Measurements from ENCODE around the gene EMILIN2.
"Not testable (repeated sequence)": the region's sequence is repeated elsewhere in the genome, so short reads cannot be mapped to it uniquely, and the experiment has no call there.

EMILIN2 gene

DNA sequence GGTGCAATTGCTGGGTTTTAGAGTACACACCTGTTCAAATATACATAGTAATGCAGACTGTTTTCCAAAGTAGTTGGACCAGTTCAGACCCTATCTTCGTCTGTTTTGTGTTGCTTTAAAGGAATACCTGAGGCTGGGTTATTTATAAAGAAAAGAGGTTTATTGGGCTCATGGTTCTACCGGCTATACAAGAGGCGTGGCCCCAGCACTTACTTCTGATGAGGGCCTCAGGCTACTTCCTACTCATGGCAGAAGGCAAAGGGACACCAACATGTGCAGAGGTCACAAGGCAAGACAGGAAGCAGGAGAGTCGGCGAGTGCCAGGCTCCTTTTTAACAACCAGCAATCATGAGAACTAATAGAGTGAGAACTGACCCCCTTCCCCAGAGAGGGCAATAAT is 21.9 kb upstream of the EMILIN2 start:
- Histone ChIP-seq H2AFZ (ENCODE audit: low read depth, low read length) (no peak overlapping the region), H3K4me1 (ENCODE audit: insufficient read depth, low read length) (peaks cover 4% of the 10 kb centered on the region), H3K4me3 (ENCODE audit: low read length) (no peak overlapping the region), H3K36me3 (ENCODE audit: insufficient read depth, low read length) (no peaks in the 10 kb centered on the region), H3K27me3 (ENCODE audit: insufficient read depth, low read length) (no peaks in the 10 kb centered on the region), H3K9me3 (ENCODE audit: low read length) (no peaks in the 10 kb centered on the region)

DNA sequence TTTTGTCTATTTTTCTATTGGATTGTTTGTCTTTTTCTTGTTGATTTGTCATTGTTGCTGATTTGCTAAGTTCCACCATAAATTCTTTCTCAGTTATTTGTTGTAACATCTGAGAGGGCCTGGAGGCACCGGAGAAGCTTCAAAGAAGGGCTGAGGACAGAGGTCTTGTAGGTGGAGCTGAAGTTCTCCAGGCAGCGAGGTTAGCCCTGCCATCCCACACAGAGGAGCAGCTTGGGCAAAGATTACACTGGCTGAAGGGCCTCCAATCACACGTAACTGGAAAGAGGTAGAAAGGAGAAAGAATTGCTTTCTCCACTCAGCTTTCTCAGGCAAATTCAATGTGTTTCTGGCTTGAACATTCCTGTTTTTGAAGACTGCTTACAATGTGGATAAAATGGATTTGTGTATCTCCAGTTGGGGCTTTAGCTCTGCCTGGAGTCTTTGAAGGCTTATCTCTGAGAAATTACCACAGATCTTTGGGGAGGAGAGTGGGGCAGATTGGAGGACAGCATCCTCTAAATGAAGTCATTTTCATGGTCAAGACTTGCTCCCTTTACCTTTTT is 21.1 kb upstream of the EMILIN2 start:
- Histone ChIP-seq H2AFZ (ENCODE audit: low read depth, low read length) (no peak overlapping the region), H3K4me3 (ENCODE audit: low read length) (no peak overlapping the region), H3K9me3 (ENCODE audit: low read length) (no peaks in the 10 kb centered on the region), H3K4me1 (ENCODE audit: insufficient read depth, low read length) (peaks cover 4% of the 10 kb centered on the region), H3K27me3 (ENCODE audit: insufficient read depth, low read length) (no peaks in the 10 kb centered on the region), H3K36me3 (ENCODE audit: insufficient read depth, low read length) (no peaks in the 10 kb centered on the region)

DNA sequence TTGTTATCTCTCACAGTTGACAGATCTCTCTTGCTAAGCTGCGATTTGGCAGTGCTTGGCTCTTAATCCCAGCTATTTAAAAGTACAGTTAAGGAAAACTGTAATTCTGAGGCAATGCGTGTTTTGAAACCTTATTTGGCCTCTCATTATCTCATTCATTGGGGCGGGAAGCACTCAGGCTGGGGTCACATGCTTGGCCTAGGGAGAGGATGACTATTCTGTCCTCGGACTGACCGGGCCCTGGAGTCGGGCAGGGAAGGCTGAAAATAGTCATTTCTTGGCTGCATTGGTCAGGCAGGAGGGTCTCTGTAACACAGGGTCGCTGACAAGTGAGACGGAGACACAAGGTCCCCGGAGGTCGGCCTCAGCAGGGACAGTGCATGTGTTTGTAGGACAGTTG is 20.2 kb upstream of the EMILIN2 start:
- H3K4me3 ChIP-seq (ENCODE audit: low read length) = no peak overlapping the region
- no peaks in the 10 kb centered on the region for H3K9me3 ChIP-seq (ENCODE audit: low read length)
- no peaks in the 10 kb centered on the region for H3K36me3 ChIP-seq (ENCODE audit: insufficient read depth, low read length)
- peaks cover 4% of the 10 kb centered on the region for H3K4me1 ChIP-seq (ENCODE audit: insufficient read depth, low read length)
- H2AFZ ChIP-seq (ENCODE audit: low read depth, low read length) = no peak overlapping the region
- no peaks in the 10 kb centered on the region for H3K27me3 ChIP-seq (ENCODE audit: insufficient read depth, low read length)

DNA sequence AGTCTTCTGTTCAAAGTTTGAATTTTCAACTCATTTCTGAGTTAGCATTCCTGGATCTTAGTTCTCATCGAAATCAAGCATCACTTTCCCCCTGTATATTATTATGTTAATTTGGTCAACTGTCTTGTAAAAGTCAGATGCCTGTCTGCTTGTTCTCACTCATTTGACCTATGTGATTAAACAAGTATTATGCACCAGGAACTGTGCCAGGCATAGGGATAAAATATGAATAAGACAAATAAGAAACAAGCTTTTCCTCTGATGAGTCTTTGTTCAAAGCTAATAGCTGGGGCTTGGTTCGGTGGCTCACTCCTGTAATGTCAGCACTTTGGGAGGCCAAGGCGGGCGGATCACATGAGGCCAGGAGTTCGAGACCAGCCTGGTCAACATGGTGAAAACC is 19.7 kb upstream of the EMILIN2 start:
- Histone ChIP-seq H3K27me3 (ENCODE audit: insufficient read depth, low read length) (no peaks in the 10 kb centered on the region), H3K4me3 (ENCODE audit: low read length) (no peak overlapping the region), H3K4me1 (ENCODE audit: insufficient read depth, low read length) (peaks cover 4% of the 10 kb centered on the region), H2AFZ (ENCODE audit: low read depth, low read length) (no peak overlapping the region), H3K9me3 (ENCODE audit: low read length) (no peaks in the 10 kb centered on the region), H3K36me3 (ENCODE audit: insufficient read depth, low read length) (no peaks in the 10 kb centered on the region)

DNA sequence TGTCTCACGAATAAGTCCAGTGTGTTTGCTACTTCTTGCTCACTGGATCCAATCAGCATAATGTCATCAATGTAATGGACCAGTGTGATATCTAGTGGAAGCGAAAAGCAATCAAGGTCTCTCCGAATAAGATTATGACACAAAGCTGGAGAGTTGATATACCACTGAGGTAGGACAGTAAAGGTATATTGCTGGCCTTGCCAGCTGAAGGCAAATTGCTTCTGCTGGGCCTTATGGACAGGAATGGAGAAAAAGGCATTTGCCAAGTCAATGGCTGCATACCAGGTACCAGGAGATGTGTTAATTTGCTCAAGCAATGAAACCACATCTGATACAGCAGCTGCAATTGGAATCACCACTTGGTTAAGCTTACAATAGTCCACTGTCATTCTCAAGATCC is 10.7 kb upstream of the EMILIN2 start:
- not testable (repeated sequence) for H2AFZ ChIP-seq (ENCODE audit: low read depth, low read length); H3K36me3 ChIP-seq (ENCODE audit: insufficient read depth, low read length); H3K9me3 ChIP-seq (ENCODE audit: low read length); H3K4me1 ChIP-seq (ENCODE audit: insufficient read depth, low read length); H3K4me3 ChIP-seq (ENCODE audit: low read length); H3K27me3 ChIP-seq (ENCODE audit: insufficient read depth, low read length)

DNA sequence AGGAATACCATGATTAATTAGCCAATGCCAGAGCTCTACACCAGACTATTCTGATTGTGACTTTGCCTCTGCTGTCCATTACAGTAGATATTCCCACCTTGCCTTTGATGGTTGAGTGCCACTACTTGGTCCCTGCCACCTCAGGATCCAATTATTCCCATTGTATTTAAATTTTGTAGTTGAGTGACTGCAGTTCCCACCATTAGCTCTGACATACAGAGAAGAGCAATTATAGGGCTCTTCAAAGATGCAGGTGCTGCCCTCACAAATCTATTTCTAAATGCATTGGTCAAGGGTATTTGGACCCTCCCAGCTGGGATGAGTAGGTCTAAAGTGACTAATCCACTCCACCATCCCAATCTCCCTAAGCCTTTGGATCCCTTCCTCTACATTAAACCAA is 9.5 kb upstream of the EMILIN2 start:
- H3K27me3 ChIP-seq (ENCODE audit: insufficient read depth, low read length); H3K4me3 ChIP-seq (ENCODE audit: low read length); H2AFZ ChIP-seq (ENCODE audit: low read depth, low read length); H3K4me1 ChIP-seq (ENCODE audit: insufficient read depth, low read length); H3K36me3 ChIP-seq (ENCODE audit: insufficient read depth, low read length); H3K9me3 ChIP-seq (ENCODE audit: low read length): not testable (repeated sequence)

DNA sequence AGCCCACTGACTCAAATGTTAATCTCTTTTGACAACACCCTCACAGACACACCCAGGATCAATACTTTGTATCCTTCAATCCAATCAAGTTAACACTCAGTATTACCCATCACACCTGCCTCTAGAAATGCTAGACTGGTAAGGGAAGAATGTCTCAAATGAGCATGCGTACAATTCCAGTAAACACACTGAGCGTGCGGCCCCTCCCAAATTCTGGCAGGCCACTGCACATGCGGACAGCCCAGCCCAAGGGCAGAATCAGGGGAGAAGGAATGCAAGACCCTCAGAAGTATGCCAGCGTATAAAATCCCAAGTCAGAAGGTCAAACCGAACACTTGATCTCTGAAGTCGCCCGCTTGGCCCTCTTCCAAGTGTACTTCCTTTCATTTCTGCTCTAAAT is 7.6 kb upstream of the EMILIN2 start:
- Histone ChIP-seq H3K4me3 (ENCODE audit: low read length) (no peak overlapping the region), H3K27me3 (ENCODE audit: insufficient read depth, low read length) (peaks cover 12% of the 10 kb centered on the region), H3K4me1 (ENCODE audit: insufficient read depth, low read length) (no peaks in the 10 kb centered on the region), H3K36me3 (ENCODE audit: insufficient read depth, low read length) (no peaks in the 10 kb centered on the region), H3K9me3 (ENCODE audit: low read length) (no peaks in the 10 kb centered on the region), H2AFZ (ENCODE audit: low read depth, low read length) (no peak overlapping the region)

DNA sequence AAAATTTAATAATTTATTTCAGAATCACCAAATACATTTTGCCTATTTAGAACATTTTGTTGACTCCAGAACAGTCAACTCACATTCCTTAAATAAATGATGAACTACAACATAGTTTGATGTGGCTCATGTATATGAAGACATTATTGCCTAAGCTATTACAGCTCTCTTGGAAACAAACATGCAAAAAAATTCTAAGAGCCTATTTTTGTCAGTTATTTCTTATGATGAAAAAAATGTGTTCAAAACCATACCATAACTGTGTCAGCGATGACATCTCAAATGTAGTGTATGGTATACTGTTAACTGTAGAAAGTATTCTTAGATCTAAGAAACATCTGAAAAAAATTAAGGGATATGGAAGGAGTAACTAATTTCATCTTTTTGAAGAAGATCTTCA is 6.3 kb upstream of the EMILIN2 start:
- Histone ChIP-seq H3K36me3 (ENCODE audit: insufficient read depth, low read length) (no peaks in the 10 kb centered on the region), H3K4me3 (ENCODE audit: low read length) (no peak overlapping the region), H3K4me1 (ENCODE audit: insufficient read depth, low read length) (no peaks in the 10 kb centered on the region), H3K27me3 (ENCODE audit: insufficient read depth, low read length) (peaks cover 22% of the 10 kb centered on the region), H2AFZ (ENCODE audit: low read depth, low read length) (no peak overlapping the region), H3K9me3 (ENCODE audit: low read length) (no peaks in the 10 kb centered on the region)

DNA sequence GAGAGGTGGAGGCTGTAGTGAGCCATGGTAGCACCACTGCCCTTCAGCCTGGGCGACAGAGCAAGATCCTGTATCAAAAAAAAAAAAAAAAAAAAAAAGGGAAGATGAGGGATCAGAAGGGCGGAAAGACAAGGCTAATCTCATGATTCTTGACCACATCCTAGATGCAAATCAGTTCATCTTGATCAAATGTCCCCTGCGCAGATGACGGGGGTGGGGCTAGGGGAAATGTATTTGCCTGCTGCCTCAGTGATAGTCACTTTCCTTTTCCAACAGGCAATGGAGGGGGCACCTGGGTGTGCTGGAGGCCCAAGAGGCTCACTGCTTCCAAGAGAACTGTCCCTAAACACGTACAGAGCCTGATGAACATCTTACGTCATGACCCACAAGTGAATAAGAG is 3.7 kb upstream of the EMILIN2 start:
- no peaks in the 10 kb centered on the region for H3K36me3 ChIP-seq (ENCODE audit: insufficient read depth, low read length)
- H3K4me3 ChIP-seq (ENCODE audit: low read length) = no peak overlapping the region
- no peak overlapping the region for H2AFZ ChIP-seq (ENCODE audit: low read depth, low read length)
- peaks cover 8% of the 10 kb centered on the region for H3K4me1 ChIP-seq (ENCODE audit: insufficient read depth, low read length)
- no peaks in the 10 kb centered on the region for H3K9me3 ChIP-seq (ENCODE audit: low read length)
- H3K27me3 ChIP-seq (ENCODE audit: insufficient read depth, low read length) = peaks cover 44% of the 10 kb centered on the region

DNA sequence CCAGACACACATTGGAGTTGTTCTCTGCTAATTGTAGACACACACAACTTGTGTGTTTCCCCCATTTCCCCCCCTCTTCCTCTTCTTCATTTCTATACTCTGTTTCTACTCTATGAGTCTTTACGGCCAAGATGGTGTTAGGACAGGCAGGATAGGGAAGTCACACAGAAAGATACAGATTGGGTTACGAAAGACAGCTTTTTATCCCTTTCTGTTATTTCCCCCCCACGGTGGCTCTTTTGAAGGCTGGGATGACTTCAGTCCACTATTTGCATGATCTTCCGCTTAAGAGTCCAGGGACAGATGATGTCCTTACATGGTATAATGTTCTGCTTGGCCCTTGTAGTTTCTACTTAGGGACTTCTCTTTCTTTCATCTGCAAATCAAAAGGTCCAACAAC is 1.6 kb upstream of the EMILIN2 start:
- Histone ChIP-seq H3K27me3 (ENCODE audit: insufficient read depth, low read length) (peaks cover 61% of the 10 kb centered on the region), H2AFZ (ENCODE audit: low read depth, low read length) (no peak overlapping the region)

DNA sequence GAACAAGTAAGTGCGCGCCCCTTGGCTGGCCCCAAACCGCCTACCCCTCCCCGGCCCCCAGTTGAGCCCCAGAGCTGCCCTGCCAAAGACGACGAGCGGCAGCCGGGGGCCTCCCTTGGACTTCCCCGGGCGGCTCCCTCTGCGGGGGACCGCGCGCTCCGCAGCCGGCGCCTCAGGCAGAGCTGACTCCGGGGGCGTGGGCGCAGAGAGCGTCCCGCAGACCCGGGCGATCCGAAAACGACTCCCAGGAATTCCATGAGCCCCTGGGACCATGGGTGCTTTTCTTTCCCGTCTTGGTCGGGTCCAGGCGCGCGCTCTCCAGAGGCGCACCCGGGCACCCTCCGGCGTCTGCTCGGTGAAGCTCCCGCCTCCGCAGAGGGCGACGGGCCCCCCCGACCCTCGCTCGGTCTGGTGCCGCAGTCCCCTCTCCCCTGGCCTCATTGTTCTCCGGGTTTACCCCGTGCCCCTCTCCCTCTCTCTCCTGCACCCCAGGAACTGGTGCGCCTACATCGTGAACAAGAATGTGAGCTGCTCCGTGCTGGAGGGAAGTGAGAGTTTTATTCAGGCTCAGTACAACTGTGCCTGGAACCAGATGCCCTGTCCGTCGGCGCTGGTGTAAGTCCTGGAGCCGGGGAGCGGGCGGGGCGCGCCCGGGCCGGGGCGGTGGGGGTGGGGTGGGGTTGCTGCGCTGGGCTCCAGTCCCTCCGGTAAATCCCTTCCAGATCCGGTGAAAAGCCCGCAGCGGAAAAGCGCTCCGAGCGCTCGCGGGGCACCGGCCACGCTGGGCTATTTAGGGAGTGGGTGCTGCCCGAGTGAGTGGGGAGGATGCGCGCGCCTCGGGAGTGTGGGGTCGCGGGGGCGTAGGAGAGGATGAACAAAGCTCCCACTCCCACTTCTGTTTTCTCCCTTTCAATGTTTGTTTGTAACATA is 776 bp downstream of the EMILIN2 start:
- H3K4me1 ChIP-seq (ENCODE audit: insufficient read depth, low read length) = peaks cover 8% of the 10 kb centered on the region

More for the DNA sequence above, 1.6 kb upstream of the EMILIN2 start:
- H3K4me1 ChIP-seq (ENCODE audit: insufficient read depth, low read length) = peaks cover 8% of the 10 kb centered on the region
- no peaks in the 10 kb centered on the region for H3K36me3 ChIP-seq (ENCODE audit: insufficient read depth, low read length)
- no peaks in the 10 kb centered on the region for H3K9me3 ChIP-seq (ENCODE audit: low read length)
- no peak overlapping the region for H3K4me3 ChIP-seq (ENCODE audit: low read length)

DNA sequence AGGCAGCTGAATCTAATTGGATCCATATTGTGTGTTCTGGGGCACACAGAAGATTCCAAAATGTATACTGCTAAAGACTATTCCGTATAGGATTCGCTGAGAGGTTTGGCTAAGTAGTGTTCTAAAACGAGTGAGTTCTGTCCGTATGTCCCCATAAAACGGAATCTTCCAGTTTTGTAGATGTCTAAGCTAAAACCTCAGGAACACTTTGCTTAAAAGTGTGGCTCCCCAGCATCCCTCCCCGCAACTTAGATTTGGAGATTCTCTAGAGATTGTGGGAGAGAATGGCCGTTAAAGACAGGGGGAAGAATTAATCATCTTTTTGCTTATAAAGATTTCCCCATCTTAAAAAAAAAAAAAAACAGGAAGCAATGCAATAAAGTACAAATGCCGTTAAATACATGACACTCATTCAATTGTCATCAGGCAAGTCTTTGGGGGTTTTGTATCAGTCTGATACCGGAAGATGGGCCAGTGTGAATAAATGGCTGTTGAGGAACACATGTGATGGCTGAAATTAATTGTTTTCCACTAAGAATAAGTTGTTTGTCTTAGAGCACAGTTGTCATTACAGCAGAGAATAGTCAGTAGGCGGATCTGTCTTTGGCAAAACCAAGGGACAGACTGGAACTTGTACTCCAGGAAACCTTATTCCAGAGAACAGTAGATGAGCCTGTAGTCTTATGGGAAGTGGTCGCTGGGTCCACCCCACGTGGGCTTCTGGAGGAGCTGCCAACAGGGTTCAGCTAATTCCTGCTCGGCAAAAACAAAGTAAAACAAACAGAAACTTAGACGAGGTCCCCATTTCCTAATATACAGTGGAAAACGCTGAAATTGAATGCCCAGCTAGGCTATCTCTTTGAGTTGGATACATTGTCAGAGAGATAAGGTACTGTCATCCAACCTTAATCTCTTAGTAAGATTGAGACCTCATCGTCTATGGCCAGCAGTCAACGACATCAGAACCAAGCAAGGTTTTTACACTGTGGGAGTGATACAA is 1.7 kb downstream of the EMILIN2 start:
- Histone ChIP-seq H3K4me1 (ENCODE audit: insufficient read depth, low read length) (peaks cover 8% of the 10 kb centered on the region), H3K27me3 (ENCODE audit: insufficient read depth, low read length) (peaks cover 71% of the 10 kb centered on the region), H3K36me3 (ENCODE audit: insufficient read depth, low read length) (no peaks in the 10 kb centered on the region), H3K9me3 (ENCODE audit: low read length) (no peaks in the 10 kb centered on the region), H2AFZ (ENCODE audit: low read depth, low read length) (no peak overlapping the region), H3K4me3 (ENCODE audit: low read length) (no peak overlapping the region)

More for the DNA sequence above, 776 bp downstream of the EMILIN2 start:
- no peaks in the 10 kb centered on the region for H3K9me3 ChIP-seq (ENCODE audit: low read length)
- H3K4me3 ChIP-seq (ENCODE audit: low read length) = peak overlapping the region; percentile 20
- H2AFZ ChIP-seq (ENCODE audit: low read depth, low read length) = no peak overlapping the region
- no peaks in the 10 kb centered on the region for H3K36me3 ChIP-seq (ENCODE audit: insufficient read depth, low read length)
- peaks cover 67% of the 10 kb centered on the region for H3K27me3 ChIP-seq (ENCODE audit: insufficient read depth, low read length)

DNA sequence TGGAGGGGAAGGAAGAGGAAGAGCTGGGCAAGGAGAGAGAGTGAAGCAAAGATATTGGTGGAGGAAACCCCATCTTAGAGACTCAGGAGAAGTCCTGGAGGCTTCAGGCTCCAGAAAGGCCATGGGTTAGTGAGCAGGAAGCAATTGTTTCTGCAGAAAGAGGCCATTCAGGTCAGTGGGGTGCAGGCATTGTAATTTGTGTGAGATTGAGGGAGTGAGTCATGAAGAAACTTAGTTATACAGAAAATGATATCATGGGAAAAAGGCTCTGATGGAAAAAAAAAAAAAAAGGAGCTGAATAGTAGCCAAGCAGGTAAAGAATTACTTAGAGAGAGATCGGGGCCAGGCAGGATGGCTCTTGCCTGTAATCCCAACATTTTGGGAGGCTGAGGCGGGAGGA is 4.0 kb downstream of the EMILIN2 start:
- peaks cover 54% of the 10 kb centered on the region for H3K27me3 ChIP-seq (ENCODE audit: insufficient read depth, low read length)

More for the DNA sequence above, 4.0 kb downstream of the EMILIN2 start:
- Histone ChIP-seq H3K4me3 (ENCODE audit: low read length) (no peak overlapping the region), H3K9me3 (ENCODE audit: low read length) (no peaks in the 10 kb centered on the region), H2AFZ (ENCODE audit: low read depth, low read length) (no peak overlapping the region), H3K4me1 (ENCODE audit: insufficient read depth, low read length) (peaks cover 8% of the 10 kb centered on the region), H3K36me3 (ENCODE audit: insufficient read depth, low read length) (no peaks in the 10 kb centered on the region)
